ENCODE measurements around the gene PSMD3.
"Not testable (repeated sequence)": the region's sequence is repeated elsewhere in the genome, so short reads cannot be mapped to it uniquely, and the experiment has no call there.

Gene PSMD3

GRCh38 chr17:39980351-39981206 is at the start of gene PSMD3:
TSS of gene PSMD3 (plus strand) at chr17:39980807. CDS start at chr17:39980971, 164 bp downstream.
- DNase-seq (ENCODE audit: low read depth) = peak; percentile 99

- no peak for DNase-seq (ENCODE audit: low read depth)
These were observed 46.7 kb upstream of the PSMD3 start for GRCh38 chr17:39933912-39934311.

- no peak for DNase-seq (ENCODE audit: low read depth)
These were observed 46.3 kb upstream of the PSMD3 start for GRCh38 chr17:39934324-39934723.

DNA sequence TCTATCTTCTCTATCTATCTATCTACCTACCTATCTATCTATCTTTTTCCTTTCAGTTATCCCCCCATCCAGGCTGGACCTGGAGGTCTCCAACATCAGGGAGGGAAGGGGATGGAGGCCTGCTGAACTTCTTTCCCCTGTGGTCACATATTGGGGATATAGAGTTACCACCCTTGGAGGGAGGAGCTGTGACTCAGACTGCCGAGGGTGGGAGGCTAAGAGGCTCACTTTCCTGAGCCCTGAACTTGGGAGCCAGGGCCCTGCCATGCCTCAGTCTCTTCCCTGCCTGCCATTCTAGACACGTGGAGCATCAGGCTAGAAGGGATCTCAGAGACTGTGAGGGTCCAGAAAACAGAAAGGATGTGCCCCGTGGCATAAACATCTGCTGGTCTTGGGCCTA is 44.7 kb upstream of the PSMD3 start:
- no peak for DNase-seq (ENCODE audit: low read depth)

- DNase-seq (ENCODE audit: low read depth) = no peak
These were observed 43.2 kb upstream of the PSMD3 start for GRCh38 chr17:39937447-39937846.

DNA sequence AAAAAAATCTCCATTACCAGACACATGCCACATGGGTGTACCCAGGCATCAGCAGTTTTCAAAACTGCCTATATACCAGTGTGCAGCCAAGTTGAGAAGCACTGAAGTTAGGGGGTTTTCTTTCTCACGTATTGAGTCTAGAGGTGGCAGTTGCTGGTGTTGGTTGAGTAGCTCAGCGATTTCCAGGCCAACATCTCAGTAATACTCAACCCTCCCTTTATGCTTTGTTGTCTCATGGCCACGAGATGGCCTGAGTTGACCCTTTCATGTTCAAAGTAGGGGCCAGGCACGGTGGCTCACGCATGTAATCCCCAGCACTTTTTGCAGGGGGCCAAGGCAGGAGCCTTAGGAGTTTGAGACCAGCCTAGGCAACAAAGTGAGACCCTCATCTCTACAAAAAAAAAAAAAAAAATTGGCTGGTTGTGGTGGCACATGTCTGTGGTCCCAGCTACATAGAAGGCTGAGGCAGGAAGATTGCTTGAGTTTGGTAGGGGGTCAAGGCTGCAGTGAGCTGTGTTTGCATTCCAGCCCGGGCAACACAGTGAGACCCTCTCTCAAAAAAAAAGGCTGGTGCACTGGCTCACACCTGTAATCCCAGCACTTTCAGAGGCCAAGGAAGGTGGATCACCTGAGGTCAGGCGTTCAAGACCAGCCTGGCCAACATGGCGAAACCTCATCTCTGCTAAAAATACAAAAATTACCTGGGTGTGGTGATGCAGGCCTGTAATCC is 42.3 kb upstream of the PSMD3 start:
- DNase-seq (ENCODE audit: low read depth) = no peak

GRCh38 chr17:39939106-39939505 is 41.5 kb upstream of the PSMD3 start:
- no peak for DNase-seq (ENCODE audit: low read depth)

DNA sequence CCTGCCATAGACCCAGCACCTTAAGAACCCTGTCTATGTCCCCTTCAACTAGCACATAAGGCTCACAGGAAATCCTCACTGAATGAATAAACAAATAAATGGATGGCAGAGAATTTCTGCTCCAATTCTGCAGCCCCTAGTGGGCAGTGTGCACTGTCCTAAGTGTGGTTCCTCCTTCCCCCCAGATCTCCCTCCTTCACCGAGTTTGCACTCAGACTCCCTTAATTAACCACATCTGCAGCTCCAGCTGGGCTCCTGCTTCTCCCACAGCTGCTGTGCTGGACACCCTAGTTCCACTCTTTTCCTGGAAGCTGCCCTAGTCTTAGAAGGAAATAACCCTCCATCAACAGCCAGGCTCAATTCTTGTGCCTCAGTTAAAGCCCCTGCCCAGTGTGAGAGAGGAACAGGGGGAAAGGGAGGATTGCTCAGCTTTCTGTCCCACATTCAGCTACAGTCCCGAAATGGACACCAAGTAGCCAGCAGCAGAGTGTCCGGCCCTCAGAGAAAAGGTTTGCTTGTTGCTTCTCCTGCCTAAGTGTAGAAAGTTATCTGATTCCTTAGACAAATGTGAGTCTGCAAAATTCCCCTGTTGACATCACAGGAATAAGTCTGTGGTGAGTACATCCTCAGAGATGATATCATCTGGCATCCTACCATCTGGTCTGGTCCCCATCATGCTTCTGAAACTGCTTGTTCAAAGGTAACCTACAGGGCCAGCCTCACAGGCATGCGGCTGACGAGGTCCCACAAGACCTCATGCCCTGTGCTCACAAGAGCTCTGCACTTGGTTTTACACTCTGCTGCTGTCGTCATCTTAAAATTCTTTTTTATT is 40.8 kb upstream of the PSMD3 start:
- peak; percentile 56 for DNase-seq (ENCODE audit: low read depth)

- DNase-seq (ENCODE audit: low read depth) = no peak
These were observed 36.8 kb upstream of the PSMD3 start for GRCh38 chr17:39943702-39944392.

GRCh38 chr17:39944393-39944711 is 36.3 kb upstream of the PSMD3 start:
- DNase-seq (ENCODE audit: low read depth) = no peak

DNA sequence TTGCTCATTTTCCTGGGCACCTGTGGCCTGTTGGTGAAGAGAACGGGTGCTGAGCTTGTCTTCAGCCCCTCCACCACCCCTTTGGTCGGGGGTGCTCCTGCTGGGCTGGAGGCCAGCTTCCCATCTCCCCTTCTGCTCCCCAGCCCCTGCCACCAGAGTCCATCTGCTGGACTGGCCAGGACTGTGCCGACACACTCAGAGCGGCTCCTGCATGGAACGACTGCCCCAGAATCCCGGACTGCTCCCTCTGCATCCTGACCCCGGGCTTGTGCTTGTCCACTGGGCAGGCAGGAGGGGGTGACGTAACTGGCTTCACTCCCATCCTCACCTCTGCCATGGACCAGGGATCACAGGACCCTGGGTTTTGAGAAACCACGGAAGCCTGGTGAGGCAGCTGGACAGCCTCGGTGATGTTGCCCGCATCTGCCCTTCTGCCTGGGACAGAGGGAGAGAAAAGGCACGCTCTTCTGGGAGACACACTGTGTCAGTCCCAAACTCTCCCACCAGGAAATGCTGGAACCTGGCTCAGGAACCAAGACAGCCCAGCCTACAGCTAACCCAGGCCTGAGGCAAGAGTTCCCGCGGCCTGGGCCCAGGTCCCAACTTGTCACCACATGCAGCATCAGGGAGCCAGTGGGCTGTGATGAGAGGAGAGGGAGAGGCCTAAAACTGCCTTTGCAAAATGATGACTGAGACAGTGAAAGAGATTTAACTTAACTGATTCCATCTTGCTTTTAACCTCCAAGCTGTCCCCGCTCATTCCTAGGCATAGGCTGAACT is 33.9 kb upstream of the PSMD3 start:
- no peak for DNase-seq (ENCODE audit: low read depth)

DNA sequence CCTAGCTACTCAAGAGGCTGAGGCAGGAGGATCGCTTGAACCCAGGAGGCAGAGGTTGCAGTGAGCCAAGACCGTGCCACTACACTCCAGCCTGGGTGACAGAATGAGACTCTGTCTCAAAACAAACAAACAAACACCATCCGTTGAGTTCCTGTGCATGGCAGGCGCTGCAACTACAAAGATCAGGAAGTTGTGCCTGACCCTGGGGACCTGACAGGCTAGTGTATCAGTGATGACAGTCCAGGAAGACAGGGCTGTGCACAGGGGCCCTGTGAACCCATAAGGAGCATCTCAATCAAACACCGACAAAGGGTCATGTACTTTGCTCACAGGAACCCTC is 32.1 kb upstream of the PSMD3 start:
- not testable (repeated sequence) for DNase-seq (ENCODE audit: low read depth)

GRCh38 chr17:39949028-39949427 is 31.6 kb upstream of the PSMD3 start:
- DNase-seq (ENCODE audit: low read depth) = no peak

- no peak for DNase-seq (ENCODE audit: low read depth)
These were observed 29.7 kb upstream of the PSMD3 start for GRCh38 chr17:39950871-39951348.

DNA sequence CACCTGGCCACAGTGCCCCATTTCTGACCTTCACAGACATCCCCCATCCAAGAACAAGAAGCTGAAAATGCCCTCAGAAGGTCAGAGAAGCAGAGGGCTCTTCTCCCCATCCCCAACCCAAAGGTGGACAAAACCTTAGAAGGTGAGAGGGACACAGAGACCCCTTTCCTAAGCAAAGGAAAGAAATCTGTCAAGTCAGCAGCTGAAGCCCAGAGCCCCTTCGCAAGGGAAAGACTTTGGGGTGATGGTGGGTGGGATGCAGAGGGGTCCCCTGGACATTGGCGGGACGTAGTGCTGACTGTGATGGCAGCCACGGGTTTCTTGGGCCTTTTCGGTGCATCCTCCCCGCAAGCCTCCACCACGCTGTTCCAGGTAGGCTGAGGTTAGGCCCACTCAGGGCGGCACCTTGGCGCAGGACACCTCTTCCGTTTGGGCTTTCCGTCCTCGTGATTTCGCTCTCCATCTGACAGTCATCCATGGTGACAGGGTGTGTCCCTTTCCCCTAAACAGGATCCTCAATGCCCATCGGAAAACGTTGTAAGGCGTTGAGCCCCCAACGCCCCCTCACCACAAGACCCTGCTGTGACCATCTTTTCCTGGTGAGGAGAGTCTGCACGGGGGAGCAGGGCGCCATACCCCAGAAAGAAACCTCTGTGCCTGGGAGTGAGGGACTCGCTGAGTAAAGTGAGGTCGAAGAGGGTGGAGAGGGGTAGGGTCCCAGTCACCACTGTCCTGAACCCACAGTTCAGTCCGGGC is 28.5 kb upstream of the PSMD3 start:
- no peak for DNase-seq (ENCODE audit: low read depth)

GRCh38 chr17:39952680-39953470 is 27.7 kb upstream of the PSMD3 start:
- DNase-seq (ENCODE audit: low read depth) = peak; percentile 93

GRCh38 chr17:39953471-39953888 is 27.1 kb upstream of the PSMD3 start:
- DNase-seq (ENCODE audit: low read depth) = no peak

GRCh38 chr17:39954876-39955275 is 25.7 kb upstream of the PSMD3 start:
- DNase-seq (ENCODE audit: low read depth) = no peak

GRCh38 chr17:39955726-39956225 is 24.8 kb upstream of the PSMD3 start:
- no peak for DNase-seq (ENCODE audit: low read depth)

Measured in fibroblast of the conjunctiva (primary cell).